ENCODE data around the gene KYAT1. TPM values are rescaled to one million over a fixed set of nuclear protein-coding genes. Genes with fewer than 3 reads are reported as not detected.
A peak's percentile ranks its signal among the peaks of the same experiment; 100 is the strongest.

KYAT1 gene
- polyA plus RNA-seq, 1 donor (not counting 4 experiments of a cell fraction or from before 2014, with no cell fraction given) = 10.9 TPM

DNA sequence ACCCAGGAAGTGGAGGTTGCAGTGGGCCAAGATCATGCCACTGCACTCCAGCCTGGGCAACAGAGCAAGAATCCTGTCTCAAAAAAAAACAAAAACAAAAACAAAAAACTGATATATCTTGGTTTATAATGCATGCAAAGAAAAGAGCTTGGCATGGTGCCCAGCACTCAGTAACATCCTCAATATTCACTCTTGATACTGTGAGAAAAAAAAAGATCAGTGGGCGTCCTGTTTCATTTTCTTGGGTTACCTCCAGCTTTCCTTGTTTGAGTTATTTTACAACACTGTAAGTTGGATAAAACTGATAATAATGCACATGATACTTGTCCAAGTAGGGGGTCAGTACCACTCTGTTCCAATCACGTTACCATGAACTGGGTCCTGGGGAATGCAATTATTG is 46.9 kb upstream of the KYAT1 start:
- no peaks in the 10 kb centered on the region for H4K20me1 ChIP-seq (ENCODE audit: control insufficient read depth, extremely low read depth, insufficient read depth, low read length)
- H3K4me1 ChIP-seq (ENCODE audit: control insufficient read depth, extremely low read depth, insufficient read depth, low read length) = peaks cover 13% of the 10 kb centered on the region
- H3K27ac ChIP-seq (ENCODE audit: control insufficient read depth, insufficient read depth, low read length) = no peak overlapping the region
- no peak overlapping the region for H3K9ac ChIP-seq (ENCODE audit: control insufficient read depth, extremely low read depth, insufficient read depth, low read length)
- H3K27me3 ChIP-seq (ENCODE audit: control insufficient read depth, extremely low read depth, insufficient read depth, low read length) = no peaks in the 10 kb centered on the region
- no peak for FAIRE-seq
- H3K9me1 ChIP-seq (ENCODE audit: control insufficient read depth, extremely low read depth, insufficient read depth, low read length) = no peaks in the 10 kb centered on the region
- DNase-seq (ENCODE audit: low read depth, low spot score) = no peak
- H3K79me2 ChIP-seq (ENCODE audit: control insufficient read depth, insufficient read depth, low read length) = no peaks in the 10 kb centered on the region
- no peak overlapping the region for H3K4me2 ChIP-seq (ENCODE audit: control insufficient read depth, extremely low read depth, insufficient read depth, low read depth, low read length)
- H3K4me3 ChIP-seq (ENCODE audit: control insufficient read depth in 2 of 3, extremely low read depth in 1 of 3, insufficient read depth in 2 of 3, low read depth in 1 of 3, low read length in 3 of 3) = no peak overlapping the region
- no peaks in the 10 kb centered on the region for H3K36me3 ChIP-seq (ENCODE audit: control insufficient read depth in 2 of 2, extremely low read depth in 1 of 2, insufficient read depth in 2 of 2, low read length in 2 of 2)
- dilution Hi-C loops (cut with MboI; ENCODE audit: extremely low pct_ligation_motif_present, low sequenced_read_pairs) = no loop called here
- no peaks in the 10 kb centered on the region for H3K9me3 ChIP-seq (ENCODE audit: control insufficient read depth, low read depth, low read length)
- TF ChIP-seq EZH2 (IDR thresholded peaks at IDR 0.05; ENCODE audit: low read length) = no peak
- TF ChIP-seq, protein P1, sequence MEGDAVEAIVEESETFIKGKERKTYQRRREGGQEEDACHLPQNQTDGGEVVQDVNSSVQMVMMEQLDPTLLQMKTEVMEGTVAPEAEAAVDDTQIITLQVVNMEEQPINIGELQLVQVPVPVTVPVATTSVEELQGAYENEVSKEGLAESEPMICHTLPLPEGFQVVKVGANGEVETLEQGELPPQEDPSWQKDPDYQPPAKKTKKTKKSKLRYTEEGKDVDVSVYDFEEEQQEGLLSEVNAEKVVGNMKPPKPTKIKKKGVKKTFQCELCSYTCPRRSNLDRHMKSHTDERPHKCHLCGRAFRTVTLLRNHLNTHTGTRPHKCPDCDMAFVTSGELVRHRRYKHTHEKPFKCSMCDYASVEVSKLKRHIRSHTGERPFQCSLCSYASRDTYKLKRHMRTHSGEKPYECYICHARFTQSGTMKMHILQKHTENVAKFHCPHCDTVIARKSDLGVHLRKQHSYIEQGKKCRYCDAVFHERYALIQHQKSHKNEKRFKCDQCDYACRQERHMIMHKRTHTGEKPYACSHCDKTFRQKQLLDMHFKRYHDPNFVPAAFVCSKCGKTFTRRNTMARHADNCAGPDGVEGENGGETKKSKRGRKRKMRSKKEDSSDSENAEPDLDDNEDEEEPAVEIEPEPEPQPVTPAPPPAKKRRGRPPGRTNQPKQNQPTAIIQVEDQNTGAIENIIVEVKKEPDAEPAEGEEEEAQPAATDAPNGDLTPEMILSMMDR (optimal IDR thresholded peaks at IDR 0.05 in 1 of 3, IDR thresholded peaks at IDR 0.05 in 1 of 3, conservative IDR thresholded peaks at IDR 0.05 in 1 of 3; ENCODE audit: extremely low read depth in 1 of 3, insufficient read depth in 2 of 3, low read length in 3 of 3) = no peak
- H2AFZ ChIP-seq (ENCODE audit: control insufficient read depth, low read length) = no peak overlapping the region

DNA sequence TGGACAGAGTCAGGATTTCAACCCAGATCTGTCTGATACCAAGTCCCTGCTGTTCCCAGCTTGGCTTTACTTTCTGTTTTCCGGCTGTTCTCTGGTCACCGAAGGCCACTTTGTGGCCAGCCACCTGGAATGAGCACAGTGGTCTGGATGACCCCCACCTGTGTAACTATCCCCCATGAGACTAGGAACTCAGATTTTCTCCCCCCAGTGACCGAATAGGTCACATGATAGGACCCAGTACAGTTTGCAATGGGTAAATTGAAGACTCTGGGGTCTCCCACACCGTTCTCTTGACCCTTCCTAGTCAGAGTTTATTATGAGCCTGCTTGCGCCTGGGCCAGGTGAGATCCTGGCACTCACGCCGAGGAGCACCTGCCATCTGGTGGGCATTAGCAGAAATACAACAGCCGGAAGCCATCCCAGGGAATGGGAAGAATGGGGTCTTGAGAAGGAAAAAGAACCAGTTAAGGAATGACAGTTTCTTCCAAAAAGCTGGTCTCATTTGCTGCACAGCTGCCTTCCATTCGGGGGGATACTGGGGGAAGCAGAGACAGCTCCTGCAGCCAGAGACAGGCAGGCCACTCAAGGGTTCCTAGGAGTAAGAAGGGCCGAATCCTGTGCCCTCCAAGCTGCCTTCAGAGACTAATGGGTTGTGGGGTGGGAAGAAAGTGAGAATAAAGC is 46.1 kb upstream of the KYAT1 start:
- Histone ChIP-seq H3K4me1 (ENCODE audit: control insufficient read depth, extremely low read depth, insufficient read depth, low read length) (peaks cover 13% of the 10 kb centered on the region), H3K9me3 (ENCODE audit: control insufficient read depth, low read depth, low read length) (no peaks in the 10 kb centered on the region), H3K27me3 (ENCODE audit: control insufficient read depth, extremely low read depth, insufficient read depth, low read length) (no peaks in the 10 kb centered on the region), H3K79me2 (ENCODE audit: control insufficient read depth, insufficient read depth, low read length) (no peaks in the 10 kb centered on the region), H3K4me2 (ENCODE audit: control insufficient read depth, extremely low read depth, insufficient read depth, low read depth, low read length) (peak overlapping the region; percentile 37), H3K27ac (ENCODE audit: control insufficient read depth, insufficient read depth, low read length) (no peak overlapping the region), H3K36me3 (ENCODE audit: control insufficient read depth in 2 of 2, extremely low read depth in 1 of 2, insufficient read depth in 2 of 2, low read length in 2 of 2) (no peaks in the 10 kb centered on the region), H3K4me3 (ENCODE audit: control insufficient read depth in 2 of 3, extremely low read depth in 1 of 3, insufficient read depth in 2 of 3, low read depth in 1 of 3, low read length in 3 of 3) (no peak overlapping the region), H4K20me1 (ENCODE audit: control insufficient read depth, extremely low read depth, insufficient read depth, low read length) (no peaks in the 10 kb centered on the region), H2AFZ (ENCODE audit: control insufficient read depth, low read length) (peak overlapping the region; percentile 33), H3K9ac (ENCODE audit: control insufficient read depth, extremely low read depth, insufficient read depth, low read length) (no peak overlapping the region), H3K9me1 (ENCODE audit: control insufficient read depth, extremely low read depth, insufficient read depth, low read length) (no peaks in the 10 kb centered on the region)
- DNase-seq (ENCODE audit: low read depth, low spot score) (no peak), FAIRE-seq (peak; percentile 13)
- TF ChIP-seq, protein P1 (optimal IDR thresholded peaks at IDR 0.05 in 1 of 3, IDR thresholded peaks at IDR 0.05 in 1 of 3, conservative IDR thresholded peaks at IDR 0.05 in 1 of 3; ENCODE audit: extremely low read depth in 1 of 3, insufficient read depth in 2 of 3, low read length in 3 of 3) = peak; percentile 80 to 90 (median 90)
- TF ChIP-seq EZH2 (IDR thresholded peaks at IDR 0.05; ENCODE audit: low read length) = no peak
- dilution Hi-C loops (cut with MboI; ENCODE audit: extremely low pct_ligation_motif_present, low sequenced_read_pairs) = no loop called here

Data from keratinocyte (primary cell).